Fibroblast of skin of back (primary cell): ENCODE data around the gene EXOC6.

Source experiments
- DNase-seq: peaks from one replicate; pipeline ENCODE4 v3.0.0-alpha.2; 2013

The EXOC6 gene

DNA sequence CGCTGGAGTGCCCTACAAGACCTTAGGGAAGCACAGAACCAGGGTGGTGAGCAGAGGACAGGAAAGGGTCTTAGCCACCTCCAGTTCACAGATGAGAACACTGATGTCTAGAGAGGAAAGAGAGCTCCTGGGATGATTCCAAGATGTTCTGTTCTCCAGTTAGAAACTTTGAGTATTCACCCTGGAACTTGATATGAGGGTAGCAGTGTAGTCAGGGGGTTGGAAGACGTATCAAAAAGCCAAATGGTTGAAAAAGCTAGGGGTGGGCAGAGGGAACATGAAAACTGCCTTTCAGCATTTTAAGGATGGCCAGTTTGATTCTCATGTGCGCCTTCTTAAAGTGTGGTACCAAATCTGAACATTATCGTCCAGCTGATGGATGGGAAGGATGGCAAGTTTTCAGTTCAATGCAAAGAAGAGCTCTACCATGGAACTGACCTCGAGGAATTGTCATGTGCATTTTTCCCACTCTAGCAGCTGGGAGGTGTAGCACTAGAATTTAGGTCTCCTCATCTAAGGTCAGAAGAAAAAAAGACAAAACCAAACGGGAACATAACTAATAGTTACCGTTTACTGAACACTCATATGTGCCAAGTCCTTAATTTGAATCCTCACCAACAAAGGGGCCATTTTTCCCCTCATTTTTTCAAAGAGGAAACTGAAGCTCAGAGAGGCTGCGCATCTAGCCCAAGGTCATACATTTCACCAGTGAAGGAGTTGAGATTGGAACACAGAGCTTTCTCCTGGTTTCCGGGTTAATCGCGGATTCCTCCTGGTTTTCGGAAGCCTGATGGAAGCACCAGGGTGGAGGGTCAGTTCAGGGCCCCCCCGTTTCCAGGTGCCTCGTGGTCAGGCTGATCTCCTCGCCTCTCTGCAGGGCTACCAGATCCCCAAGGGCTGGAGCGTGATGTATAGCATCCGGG is 219.4 kb downstream of the EXOC6 start:
- DNase-seq = no peak

DNA sequence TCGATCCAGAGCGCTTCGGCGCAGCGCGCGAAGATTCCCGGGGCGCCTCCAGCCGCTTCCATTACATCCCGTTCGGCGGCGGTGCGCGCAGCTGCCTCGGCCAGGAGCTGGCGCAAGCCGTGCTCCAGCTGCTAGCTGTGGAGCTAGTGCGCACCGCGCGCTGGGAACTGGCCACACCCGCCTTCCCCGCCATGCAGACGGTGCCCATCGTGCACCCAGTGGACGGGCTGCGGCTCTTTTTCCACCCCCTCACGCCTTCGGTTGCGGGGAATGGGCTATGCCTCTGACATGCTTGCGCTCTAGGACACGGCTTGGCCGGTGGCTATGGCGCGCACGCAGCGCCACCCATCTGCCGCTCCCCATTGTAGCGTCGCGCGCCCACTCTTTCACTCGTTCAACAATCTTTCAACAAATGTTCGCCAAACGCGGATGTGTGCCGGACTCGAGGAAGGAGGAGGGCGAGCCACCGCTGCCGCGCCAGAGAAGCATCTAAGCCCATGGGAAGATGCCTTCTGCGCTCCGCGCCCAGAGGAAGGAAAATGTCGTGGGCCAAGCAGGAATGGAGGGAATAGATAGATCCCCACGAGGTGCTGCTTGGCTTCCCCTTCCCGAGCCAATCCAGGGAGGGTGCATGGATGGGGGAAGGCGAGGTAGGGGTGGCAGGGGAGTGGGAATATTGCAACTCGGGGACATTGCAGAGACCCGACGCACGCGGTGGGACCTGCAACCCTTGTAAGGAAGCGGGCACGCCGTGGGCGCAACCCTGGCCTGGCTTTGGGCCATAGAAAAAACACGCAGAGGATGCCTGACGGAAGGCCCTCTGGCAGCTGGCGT is 220.3 kb downstream of the EXOC6 start:
- peak; percentile 47 for DNase-seq

DNA sequence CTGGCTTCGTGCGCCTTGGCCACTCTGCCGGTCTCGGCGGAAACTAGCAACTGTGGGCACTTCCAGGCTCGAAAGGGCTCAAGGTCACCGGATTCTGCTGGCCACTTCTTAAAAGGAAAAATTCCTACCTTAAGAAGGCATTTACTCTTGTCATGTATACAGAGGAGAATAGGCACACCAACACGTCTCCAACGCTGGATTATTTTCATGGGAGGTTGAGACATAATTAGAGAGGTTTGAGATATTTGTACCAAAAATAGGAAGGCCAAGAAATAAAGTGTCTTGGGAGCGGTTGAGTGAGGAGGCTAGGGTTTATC is 220.9 kb downstream of the EXOC6 start:
- DNase-seq = no peak

DNA sequence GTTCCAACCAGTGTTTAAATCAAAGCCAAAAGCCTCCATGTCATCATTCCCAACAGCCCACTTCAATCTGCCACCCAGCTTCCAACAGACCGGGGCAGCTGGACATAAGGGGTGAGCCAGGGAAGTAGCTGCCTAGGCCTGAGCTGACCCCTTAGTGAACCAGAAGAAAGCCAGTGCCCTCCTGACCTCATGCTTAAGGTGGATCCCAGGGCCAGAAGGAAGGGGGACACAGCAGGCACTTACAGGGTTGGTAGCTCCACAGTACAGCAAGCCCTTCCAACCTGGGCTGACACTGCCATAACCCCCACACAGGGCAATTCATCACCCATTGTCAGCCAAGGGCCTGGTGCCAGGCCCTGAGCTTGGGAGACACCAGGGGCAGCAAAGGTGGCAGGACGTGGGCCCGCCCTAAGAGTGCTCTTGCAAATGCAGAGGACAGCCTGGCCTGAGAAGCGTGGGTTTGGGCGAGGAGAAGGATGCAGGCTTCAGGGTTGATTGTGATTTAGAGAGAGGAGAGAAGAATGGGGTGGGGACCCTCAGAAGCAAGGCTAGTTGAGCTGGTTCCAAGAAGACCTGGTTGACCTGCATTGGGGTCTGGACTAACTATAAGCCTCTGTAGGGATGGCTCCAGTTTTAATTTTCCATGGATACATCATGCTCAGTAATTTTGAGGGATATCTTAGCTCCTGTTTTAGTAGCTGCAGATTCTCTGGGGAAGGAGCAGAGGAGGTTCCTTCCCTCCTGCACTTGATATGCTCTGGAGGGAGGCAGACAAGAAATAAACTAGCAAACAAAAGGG is 222.3 kb downstream of the EXOC6 start:
- no peak for DNase-seq

DNA sequence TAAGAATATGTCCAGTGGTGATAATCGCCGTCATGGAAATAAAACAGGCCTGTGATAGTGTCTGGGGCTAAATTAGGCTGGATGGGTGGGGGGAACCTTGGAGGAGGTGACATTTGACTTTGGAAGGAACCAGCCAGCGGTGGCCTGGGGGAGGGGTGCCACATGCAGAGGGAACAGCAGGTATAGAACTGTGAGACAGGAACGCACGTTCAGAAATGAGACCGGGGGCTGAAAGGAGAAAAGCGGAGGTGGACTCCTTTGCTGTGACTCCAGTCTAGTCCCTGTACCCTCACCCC is 222.8 kb downstream of the EXOC6 start:
- no peak for DNase-seq

DNA sequence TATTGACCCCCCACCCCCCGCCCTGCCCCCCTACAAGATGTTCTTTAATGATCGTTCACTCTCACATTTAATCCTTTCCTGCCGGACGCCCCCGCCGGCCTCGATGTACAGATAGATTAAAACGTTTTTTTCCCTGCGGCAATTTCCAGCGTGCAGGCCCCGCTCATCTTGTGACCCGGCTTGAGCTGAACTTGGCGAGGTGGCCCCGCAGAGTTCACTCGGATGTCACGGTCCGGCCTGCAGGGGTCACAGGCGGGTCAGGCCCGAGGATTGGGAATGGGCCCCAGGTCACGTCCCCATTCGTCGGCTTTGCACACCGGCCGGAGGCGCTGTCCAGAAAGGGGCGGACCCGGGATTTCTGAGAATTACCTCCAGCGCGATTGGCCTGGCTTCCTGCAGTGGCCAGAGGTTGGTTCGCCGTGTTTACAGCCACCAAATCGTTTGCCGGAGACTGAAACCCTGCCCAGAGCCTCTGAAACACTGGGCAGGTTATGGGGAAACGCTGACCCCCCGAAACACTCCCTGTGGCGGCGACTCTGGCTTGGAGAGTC is 223.4 kb downstream of the EXOC6 start:
- no peak for DNase-seq

DNA sequence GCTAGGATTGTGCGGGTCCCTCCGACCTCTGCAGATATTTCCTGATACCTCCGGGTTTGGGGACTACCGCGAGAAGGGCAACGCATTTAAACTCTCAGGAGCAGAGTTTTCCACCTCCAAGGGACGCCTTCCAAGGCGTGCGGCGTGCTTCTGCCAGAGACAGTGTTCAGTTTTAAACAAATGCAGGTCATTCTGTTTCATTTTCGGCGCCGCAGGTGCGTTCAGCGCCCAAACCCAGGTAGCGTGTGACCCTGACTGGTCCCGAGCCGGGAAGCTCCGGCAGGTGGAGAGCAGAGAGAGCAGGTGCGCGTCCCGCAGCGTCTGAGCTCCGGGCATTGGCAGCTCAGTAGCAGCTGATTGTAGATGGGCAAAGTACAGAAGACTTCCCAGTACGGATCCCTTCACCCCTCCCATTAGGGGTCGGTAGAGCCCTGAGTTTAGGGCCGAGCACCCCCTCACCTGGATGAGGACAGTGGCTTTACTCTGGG is 223.9 kb downstream of the EXOC6 start:
- no peak for DNase-seq

DNA sequence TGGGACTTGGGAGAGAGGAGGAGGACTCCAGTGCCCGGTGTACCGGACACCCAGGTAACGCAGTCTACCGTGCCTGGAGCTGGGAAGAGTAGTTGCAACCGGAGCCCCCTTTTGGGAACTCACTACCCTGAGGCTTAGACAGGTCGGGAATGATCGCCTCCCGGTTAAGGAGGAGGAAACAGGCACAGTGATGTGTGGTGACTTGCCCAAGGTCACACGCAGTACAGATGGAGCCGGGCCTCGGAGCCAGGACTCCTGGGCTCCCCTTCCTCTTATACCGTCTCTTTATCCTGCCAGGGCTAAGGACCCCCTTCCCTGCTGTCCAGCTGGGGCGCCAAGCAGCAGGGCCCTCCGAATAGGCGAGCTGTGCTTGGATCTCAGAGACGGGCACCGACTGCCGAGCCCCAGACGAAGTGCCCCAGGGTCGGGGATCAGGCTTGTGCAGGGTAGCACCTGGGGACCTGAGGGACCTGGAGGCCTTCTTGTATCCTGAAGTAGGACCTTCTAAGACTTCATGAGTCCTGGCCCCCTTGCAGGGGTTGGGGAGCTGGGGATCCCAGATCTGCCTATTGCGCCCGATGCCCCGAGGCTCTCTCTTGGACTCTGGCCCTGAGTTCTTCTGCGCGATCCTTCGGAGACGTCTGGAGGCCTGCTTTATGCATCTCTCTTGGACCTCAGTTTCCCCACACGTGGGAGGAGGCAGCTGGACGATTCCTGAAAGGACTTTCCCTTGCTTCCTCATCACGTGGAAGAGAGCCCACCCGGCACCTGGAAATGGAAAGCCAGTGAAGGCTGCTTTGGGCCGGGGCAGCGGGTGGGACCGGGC is 224.6 kb downstream of the EXOC6 start:
- DNase-seq = no peak

DNA sequence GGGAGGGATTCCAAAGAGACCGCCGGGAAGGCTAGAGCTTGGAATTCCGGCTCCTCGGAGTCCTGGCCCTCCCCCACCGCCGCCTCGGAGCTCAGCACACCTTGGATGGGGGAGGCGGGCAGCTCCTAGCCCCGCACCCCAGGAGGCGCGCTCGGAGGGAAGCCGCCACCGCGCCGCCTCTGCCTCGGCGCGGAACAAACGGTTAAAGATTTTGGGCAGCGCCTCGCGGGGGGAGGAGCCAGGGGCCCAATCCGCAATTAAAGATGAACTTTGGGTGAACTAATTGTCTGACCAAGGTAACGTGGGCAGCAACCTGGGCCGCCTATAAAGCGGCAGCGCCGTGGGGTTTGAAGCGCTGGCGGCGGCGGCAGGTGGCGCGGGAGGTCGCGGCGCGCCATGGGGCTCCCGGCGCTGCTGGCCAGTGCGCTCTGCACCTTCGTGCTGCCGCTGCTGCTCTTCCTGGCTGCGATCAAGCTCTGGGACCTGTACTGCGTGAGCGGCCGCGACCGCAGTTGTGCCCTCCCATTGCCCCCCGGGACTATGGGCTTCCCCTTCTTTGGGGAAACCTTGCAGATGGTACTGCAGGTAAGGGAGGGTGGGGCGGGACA is 225.3 kb downstream of the EXOC6 start, which contains the start of gene CYP26A1:
CYP26A1 (plus strand) TSS at position 355 of the 608 bp plus-strand sequence; CDS start at position 397, 42 bp downstream.
- no peak for DNase-seq

DNA sequence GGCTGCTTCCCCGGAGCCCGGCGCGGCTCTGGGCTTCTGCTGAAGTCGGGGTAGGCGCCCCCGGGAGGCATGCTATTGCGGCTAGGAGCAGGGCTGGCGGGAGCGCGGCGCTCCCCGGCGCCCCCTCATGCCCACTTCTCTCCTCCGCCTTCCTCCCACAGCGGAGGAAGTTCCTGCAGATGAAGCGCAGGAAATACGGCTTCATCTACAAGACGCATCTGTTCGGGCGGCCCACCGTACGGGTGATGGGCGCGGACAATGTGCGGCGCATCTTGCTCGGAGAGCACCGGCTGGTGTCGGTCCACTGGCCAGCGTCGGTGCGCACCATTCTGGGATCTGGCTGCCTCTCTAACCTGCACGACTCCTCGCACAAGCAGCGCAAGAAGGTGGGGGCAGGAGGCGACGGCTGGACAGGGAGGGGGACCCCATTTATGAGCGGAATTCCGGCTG is 225.9 kb downstream of the EXOC6 start:
- DNase-seq = no peak

DNA sequence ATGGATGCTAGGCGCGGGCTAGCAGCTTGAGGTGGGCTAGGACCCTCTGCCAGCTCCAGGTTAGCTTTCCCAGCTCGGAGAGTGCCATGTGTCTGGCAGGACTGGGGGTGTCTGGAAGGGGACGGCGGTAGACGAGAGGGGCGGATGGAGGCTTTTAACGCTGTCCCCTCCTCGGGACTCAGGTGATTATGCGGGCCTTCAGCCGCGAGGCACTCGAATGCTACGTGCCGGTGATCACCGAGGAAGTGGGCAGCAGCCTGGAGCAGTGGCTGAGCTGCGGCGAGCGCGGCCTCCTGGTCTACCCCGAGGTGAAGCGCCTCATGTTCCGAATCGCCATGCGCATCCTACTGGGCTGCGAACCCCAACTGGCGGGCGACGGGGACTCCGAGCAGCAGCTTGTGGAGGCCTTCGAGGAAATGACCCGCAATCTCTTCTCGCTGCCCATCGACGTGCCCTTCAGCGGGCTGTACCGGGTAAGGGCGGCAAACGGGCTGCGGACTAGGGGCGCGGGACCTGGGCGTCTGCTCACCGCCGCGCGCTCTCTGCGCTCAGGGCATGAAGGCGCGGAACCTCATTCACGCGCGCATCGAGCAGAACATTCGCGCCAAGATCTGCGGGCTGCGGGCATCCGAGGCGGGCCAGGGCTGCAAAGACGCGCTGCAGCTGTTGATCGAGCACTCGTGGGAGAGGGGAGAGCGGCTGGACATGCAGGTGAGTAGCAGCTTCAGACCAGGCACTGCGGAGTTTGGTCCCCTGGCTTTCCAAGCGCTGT is 226.5 kb downstream of the EXOC6 start:
- DNase-seq = no peak

DNA sequence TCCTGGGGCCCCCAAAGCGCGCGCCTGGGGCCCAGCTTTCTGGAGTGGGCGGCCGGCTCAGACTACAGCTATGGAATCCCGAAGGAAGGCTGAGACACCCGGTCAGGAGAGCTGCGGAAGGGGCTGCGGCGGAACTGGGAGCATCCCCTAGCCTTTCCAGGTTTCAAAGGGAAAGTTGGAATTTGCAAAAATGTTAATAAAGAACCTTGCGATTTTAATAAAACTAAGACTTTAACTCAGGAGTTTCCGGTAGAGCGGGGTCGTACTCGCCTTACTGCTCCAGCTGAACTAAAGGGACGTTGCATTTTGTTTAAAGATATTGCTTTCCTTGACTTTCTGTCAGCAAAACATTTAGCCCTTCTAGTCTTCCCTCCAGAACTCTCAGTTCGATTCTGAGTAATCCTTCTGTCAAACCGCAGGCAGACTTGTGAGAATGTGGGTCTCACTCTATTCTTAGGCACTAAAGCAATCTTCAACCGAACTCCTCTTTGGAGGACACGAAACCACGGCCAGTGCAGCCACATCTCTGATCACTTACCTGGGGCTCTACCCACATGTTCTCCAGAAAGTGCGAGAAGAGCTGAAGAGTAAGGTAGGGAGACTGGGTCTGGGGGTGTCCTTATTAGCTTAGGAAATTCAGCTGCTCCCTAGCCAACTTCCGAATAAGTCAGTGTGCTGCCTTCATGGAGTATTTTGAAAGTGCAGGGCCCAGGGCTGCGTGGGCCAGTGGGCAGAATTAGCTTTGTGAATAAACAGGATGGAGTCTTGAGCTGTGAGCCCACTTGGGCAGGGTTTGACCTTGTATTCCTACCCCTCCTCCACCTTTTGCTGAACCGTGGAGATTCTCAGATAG is 227.3 kb downstream of the EXOC6 start:
- DNase-seq = no peak

DNA sequence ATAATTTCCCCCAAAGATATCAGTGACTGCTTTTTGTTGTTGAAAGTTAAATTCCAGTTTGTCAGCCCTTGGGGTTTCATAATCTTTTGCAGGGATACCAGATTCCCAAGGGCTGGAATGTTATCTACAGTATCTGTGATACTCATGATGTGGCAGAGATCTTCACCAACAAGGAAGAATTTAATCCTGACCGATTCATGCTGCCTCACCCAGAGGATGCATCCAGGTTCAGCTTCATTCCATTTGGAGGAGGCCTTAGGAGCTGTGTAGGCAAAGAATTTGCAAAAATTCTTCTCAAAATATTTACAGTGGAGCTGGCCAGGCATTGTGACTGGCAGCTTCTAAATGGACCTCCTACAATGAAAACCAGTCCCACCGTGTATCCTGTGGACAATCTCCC is 228.6 kb downstream of the EXOC6 start:
- DNase-seq = peak; percentile 65

DNA sequence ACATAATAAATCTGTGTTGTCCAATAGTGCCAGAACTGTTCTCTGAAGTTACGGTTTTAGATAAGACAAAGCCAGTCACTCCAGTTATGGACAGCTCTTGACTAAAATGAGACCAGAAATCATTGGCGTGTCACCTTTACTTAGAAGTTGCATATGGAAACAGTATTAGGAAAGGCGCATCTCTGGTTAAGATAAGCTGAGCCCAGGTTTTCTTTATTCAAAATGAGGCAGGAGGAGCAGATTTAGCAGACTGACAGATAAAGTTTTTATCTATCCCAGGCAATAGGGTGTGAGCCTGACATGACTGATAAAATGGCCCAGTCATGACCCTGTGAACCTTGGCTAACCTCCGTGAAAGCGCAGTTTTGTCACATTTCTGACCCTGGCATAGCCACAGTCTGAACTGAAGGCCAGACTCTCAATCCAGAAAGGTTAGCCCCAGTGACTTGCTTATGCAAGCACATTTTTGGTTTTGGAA is 229.6 kb downstream of the EXOC6 start:
- no peak for DNase-seq

DNA sequence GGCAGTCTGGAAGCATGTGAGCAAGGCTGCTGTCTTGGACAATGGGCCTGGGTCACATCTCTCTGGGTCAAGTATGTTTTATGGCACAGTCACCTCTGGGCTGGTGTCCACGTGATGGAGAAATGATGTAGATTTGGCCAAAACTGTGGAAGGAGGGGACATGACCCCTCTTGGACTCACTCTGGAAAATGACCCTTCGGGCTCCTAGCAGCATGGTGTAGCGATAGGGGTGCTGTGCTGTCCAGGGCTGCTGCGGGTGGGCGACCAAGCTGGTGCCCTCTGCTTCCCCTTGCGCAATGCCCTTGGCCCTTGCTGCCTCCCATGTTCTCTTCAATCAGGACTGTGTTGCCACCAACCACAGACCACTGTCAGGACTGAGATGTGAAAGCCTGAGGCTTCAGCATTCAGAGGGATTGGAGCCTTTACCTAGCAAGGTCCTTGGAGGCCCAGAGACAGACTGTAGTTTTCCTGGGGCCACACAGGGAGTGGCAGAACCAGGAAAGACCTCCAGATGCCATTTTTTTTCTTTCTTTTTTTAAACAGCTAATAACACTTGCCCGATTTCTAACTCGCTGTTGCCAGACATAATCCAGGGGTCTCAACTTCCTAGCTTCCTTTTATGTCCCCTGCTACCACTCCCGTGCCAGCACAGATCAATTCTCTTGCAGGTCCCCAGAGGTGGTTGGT is 231.5 kb downstream of the EXOC6 start:
- DNase-seq = no peak

DNA sequence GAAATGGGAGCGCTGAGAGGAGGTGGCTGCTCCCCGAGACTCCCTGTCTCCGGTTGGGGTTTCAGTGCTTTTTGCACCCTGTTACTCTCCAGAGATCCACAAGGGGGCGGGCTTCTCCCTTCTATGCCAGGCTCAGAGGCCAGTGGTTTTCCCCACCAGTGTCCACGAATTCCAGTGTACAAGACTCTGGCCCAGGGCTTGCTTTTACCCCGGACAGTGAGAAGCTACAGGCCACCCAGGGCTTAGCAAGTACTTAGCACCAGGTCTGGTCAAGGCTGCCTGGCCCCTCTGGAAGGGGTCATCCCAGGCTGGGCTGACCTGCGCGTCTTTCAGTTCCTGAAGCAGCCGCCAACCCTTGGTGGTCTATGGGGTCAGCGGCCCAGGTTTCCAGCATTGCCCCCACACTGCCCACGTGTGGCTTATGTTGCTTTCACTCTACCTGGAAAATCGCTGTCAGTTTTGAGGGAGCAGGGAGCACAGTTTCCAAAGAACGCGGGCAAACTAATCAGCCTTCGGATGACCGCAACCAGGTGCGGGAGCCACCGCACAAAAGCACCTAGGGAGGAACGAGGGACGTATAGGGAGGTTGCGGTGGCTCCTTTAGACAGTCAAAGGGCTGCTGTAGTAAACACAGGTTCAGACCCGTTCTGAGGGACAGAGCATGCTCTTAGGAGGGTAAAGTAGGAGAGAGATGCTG is 232.2 kb downstream of the EXOC6 start:
- peak; percentile 68 for DNase-seq

DNA sequence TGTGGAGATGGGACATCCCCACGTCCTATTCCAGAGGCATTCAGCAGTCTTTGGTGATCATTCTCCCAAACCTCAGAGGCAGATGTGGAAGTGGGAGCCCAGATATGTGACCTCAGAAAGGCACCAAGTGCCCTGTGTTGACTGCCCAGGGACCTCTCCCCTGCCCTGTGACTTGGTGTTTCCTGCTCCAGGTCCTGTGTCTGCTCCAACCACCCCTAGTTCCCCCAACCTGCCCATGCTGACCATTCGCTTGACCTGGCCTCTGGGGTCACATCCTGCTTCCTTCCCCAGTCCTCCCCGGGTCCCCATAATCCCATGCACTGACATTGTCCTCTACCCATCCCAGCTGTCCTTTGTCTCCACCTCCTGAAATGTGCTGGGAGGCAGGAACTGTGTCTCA is 233.0 kb downstream of the EXOC6 start:
- no peak for DNase-seq

DNA sequence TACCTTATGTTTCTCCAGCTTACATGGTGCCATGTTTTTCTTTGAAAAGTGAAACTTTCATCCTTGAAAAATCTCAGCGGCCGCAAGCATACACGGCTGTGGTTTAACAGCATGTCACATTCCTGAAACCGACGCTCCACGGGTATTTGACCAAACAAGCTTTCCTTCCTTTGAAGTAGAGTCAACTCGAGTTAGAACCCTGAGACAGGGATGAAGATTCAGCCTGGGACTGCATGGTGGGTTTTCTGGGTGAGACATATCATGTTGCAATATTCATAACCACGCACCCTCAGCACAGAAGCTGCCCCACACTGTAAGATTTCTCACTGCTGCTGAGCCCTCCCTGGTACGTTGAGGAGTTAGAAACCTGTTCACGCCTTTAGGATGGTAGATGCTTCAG is 233.5 kb downstream of the EXOC6 start:
- peak; percentile 77 for DNase-seq
